Endometrial microvascular endothelial cells (primary cell): ENCODE data around the gene RPS6KA2. TPM values are rescaled to one million over a fixed set of nuclear protein-coding genes. Genes with fewer than 3 reads are reported as not detected.

Experiments used
- in situ Hi-C: cut with HindIII; loops from 2 replicates; pipeline ENCODE4 v1.10.0; 2017; ENCODE audit warnings: low sequenced_read_pairs, low pct_unique_long_range_greater_than_20kb; ENCODE audit errors: inconsistent ontology term
- total RNA-seq: library from RNA; depleted of rRNA; stranded (reverse); fragments of >200 nt; gene quantifications from one replicate; pipeline ENCODE4 v1.2.3, GENCODE V29; 2015; ENCODE audit errors: inconsistent ontology term

The RPS6KA2 gene
- total RNA-seq, 1 donor from 2014 or later, result 35.5 TPM

DNA sequence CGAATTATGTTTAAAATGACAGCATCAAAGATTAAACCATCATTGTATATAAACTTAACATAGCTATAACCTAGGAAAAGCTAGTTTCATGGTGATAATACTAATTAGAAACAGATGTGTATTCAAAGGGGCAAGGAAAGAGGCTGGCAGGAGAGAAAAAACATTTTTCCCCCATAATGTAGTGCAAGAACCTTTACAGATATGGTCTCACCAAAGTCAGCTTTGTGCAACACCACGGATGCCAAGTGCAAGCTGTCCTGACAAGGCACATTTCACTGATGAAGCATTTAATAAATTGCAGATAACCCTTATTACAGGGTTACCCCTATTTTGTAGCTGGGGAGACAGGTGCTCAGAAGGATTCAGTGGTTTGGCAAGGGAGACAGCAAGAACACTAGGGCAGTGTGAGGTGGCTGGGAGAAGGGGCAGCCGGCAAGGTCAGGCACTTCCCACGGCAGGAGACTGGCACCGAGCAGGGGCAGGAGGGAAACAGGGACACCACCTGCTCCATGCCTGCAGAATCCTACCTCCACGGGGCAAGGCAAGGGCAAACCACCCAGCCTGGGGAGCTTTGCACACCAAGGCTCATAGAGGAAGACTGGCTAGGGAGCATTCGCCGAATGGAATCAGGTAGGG lies 6.5 kb downstream of the RPS6KA2 start:
- in situ Hi-C loops, result no loop called here

DNA sequence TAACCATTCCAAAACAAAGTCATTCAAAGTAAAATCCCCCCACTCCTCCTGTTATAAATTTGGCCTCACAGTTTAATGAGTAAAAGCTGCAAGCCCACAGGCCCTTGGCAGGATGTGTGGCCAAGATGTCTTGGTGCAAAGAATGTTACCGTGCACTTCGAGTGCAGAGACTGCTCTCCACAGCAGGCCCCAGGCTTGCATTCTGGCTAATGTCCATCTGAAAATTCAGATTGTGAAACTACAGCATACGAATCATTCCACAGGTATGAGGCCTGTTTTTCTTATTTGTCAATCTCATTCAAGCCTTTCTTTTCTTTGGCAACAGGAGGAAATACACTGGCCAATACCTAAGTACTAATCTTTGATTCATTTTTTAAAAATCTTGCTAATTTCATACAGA lies 7.1 kb downstream of the RPS6KA2 start:
- in situ Hi-C loops, result no loop called here

DNA sequence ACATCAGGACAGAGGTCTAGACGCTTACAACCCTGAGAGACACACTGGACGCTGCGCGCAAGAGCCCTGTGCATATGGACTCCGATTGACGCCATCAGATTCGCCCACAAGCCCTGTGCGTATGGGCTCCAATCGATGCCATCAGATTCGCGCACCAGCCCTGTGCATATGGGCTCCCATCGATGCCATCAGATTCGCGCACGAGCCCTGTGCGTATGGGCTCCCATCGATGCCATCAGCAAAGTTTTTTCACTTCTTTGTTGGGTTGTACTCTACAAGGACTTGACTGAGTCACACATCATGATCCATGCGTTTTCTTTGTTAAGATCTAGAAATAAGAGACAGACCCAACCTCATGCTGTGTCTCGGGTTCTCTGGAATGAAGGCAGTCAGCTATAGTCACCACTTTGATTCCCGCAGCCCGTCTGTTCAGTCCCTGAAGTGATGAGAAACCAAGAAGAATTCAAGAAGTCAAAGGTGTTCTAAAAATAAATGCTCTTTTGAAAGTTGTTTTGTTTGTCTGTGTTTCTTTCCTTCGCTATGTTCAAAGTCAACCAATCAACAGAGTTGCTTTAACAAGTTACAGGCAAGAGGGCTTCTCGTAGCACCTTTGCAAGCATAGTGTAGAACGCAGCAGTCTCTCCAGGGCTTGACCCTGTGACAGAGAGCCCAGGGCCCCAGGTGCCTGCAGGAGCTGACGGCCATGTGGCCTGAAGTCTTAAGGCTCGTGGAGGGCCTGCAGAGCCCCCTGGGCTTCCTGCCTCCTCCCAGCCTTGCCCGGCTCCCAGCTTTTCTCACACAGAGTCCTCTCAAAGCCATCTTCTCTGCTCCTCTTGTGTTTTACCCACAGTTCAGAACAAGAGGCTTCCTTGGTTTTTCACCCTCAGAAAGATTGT lies 7.9 kb downstream of the RPS6KA2 start:
- in situ Hi-C loops, result no loop called here

DNA sequence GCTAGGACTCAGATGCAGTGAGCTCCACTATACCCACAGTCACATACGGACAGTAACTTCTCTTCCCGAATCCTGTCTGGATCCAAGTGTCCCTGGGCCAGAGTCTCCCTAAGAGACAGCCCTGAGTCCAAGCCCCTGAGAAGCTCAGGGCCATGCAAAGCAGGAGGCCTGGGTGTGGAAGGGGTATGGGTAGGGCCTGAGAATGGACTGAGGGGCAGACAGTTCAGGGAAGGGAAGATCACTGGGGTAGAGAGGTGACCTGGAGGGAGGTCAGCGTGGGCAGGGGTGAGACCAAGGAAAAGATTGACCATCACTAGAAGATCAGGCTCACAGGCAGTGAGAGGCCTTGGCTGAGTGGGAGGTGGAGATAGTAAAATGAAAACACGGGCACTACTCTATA lies 8.8 kb downstream of the RPS6KA2 start:
- in situ Hi-C loops, result no loop called here

DNA sequence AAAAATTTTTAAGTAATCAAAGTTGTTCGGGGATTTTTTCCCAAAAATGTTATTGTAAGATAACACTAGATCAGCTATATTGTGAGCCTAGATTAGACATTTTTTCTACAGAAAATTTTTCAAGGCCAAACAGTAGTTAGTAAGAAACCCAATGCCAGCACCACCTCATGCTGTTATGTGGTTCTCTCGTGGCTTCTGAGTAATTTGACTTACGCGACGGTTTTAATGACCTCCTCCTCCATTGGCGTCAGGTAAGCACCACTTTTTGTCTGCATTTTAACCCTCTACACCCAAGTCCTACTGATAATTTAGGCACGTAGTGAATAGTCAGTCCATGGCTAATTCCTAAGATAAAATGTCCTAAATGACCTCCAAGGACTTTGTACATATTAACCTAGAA lies 9.7 kb downstream of the RPS6KA2 start:
- in situ Hi-C loops, result no loop called here

DNA sequence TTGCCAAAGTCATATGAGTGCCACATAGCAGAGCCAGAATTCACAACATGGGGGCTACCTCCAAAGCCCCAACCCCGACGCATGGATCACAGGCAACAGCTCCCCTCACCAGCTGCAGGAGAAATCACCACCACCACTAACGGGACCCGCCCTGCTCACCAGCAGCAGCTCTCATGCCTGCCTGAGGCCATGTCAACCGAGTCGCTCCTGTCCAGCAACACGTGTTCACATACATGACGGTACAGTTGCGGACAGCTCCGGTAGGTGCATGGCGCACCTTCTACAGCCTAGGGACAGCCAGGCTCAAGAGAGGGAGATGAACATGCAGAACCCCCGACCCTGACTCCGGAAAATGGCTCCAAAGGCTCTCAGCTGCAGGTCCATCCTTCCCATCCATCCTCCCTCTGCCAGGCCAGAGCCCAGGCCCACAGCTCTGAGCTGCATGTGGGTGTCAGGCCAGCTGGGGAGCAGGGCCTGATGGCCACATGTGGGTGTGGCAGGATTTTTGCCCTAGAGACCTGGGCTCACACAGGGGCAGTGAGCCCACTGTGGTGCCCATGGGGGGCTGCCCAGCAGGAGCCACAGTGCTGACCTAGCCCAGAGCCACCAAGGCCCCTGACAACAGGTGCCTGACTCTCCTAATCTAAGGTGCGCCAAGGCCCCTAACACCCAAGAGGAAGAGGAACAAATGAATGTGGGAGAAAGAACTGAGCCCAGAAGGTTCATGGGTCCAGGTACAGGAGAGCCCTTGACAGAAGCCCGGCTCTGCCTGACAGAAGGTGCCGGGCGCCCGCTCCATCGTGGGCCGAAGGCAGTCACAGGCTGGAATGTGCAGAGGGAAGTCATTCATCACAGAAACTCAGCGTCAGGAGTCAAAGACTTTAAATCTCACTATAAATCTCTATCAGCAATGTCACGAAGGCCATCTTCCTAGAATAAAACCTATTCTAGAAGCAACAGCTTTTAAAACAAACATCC lies 10.5 kb downstream of the RPS6KA2 start:
- in situ Hi-C loops, result no loop called here

DNA sequence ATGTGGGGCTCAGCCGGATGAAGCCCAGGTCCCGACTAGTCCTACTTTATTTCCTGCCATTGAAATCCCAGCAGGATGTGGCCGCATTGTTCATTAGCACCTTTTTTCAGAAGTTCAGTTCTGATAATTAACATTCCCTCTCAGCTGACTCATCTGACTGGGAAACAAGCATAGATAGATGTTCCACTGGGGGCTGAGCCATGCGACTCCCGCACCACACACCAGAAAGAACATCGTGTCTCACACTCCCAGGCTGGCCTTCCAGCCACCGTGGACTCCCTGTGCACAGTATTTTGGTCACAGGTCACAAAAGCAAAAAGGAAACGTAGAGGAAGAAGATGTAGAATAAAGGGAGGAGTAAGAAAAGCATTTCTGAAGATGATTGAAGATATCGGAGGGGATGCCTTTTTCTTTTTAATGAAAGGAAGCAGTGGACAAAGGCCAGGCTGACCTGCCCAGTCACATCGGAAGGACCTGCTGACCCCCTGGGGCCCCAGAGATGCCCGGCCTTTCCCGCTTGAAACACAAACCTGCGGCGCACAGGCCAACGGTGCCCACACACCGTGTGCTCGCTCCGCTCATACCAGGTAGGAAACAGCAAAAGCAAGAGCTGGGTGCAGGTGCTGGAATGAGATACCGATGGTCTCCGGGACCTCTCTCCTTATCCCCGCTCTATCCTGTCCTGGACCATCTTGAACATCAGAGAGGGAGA lies 11.8 kb downstream of the RPS6KA2 start:
- in situ Hi-C loops, result no loop called here

DNA sequence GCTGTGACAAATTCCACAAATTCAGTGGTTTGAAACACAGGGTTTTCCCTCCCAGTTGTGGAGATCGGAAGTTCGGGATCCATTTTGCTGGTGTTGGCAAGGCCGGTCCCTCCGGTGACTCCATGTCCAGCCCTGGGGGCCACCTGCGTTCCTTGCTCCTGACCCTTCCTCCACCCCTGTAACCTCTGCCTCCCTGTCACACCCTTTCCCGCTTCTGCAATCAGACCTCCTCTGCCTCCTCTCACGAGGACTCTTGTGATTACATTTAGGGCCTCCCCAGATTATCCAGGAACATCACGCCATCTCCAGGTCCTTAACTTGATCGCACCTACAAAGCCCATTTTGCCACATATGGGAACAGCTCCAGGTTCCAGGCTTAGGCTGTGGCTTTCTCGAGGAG lies 12.5 kb downstream of the RPS6KA2 start:
- in situ Hi-C loops, result no loop called here

DNA sequence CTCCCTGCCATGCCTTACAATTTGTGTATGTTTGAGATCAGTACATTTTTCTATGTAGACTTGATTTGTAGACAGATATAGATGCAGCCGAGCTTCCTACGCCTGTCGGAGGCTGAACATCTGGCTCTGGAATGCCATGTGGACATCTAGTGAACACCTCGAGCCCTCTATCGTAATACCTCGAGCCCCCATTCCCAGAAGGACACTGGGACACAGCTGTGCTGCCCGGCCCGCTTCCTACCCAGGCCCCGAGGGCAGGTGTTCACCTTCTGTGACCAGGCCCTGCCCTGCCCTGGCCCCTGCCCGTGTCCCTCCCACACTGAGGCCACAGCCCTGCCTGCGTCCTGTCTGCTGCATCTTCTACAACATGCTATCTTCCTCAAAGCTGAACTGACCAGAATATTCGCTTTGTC lies 12.9 kb downstream of the RPS6KA2 start:
- in situ Hi-C loops, result no loop called here

DNA sequence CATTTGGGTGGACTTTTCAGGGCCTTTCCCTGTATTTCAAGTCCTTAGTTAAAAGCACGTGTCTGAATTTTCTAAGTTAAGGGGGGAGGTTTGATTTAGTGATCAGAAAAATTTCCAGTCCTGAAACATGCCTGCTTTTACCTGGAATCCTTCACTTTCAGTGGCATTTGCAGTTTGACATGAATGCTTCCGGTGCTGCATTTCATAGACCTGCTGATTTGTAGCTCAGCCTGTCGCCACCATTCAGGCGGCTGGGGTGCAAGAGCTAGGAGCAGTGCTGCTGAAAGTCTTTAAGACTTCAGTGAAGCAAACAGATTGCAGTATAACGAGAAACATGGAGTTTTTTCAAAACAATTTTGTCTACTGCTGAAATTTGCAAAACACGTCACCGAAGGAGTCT lies 14.0 kb downstream of the RPS6KA2 start:
- in situ Hi-C loops, result no loop called here

DNA sequence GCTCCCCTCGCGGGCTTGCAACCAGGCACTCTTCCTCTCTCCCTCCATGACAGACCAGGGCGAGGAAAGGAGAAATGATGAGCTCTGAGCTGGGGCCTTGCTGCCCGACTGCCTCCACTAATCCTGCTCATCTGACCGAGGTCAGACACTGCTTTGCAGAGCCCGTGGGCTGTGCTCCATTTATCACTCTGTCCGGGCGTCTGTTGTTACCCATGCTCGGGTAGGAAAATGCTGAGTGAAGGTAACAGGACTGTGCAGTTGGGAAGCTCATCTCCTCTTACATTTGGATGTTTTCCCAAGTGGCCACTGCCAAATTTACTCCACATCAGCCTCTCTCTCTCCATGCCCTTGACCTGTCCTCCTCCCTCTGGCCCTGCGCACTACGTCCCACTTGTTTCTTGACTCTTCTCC lies 14.6 kb downstream of the RPS6KA2 start:
- in situ Hi-C loops, result no loop called here

DNA sequence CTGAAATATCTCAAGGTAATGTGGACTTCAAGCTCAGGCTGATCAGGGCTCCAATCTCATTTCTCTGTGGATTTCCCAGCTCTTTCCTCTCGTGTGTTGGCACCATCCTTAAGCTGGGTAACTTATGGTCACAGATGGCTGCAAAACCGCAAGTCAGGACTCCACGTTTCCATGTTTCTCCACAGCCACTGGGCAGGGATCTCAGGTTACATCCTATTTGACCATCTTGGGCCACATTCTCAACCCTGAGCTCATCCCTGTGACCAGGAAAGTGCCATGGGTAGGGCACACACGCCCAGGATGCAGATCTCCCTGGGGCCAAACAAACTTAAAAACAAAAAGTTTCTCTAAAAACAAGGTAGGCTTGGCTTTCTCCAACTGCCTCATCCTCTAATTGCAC lies 15.4 kb downstream of the RPS6KA2 start:
- in situ Hi-C loops, result no loop called here

DNA sequence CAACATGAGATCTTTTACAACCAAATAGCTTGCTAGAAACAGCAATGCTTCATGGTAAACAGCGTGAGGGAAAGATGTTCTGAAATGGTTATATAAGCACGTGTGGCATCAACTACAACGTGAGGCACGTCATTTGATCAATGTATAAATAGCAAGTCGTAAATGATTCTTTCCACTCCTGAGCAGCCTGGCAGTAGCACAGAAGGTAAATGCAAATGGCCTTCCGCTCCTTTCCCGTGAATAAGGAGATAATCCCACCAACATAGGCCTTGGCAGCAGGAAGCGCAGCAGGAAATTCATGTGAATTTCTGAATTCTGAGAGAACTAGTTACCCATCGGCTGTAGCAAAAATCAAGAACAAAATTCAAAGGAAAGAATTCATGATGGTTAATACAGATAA lies 17.0 kb downstream of the RPS6KA2 start:
- in situ Hi-C loops, result no loop called here

DNA sequence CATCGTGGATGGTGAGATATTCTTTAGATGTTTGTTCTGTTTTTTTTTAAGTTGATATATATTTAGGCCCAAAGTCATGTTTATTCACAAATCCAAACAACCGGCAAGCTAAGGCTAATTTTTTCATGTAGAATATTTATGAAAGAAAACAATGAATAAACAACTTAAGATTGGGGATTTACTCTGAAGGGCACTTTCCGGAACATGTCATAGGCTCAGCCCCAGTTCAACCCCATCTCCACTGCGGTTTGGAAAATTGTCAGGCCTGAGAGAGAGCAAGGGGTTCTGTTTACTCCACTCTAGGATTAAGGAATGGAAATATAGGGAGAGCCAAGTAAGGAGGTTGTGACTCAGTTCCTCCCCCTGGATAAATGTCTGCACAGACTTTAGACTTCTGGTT lies 18.3 kb downstream of the RPS6KA2 start:
- in situ Hi-C loops, result no loop called here

DNA sequence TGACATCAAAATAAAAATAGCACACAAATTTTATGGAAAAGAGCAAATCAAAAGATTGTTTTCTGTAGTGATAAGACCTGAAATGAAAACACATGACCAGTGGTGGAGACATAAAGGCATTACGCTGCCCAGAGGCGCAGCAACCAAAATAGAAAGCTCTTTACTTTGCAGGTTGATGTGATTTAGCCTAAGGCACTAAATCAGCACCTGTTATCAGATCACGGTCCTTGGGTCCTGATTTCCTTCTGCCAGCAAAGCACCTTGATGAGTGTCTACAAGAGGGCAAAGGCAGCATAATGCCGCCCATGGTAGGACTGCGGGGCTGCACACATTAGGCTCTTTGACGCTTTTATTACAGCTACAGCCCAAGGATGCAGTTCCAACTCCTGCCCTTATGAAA lies 21.3 kb downstream of the RPS6KA2 start:
- in situ Hi-C loops, result no loop called here

DNA sequence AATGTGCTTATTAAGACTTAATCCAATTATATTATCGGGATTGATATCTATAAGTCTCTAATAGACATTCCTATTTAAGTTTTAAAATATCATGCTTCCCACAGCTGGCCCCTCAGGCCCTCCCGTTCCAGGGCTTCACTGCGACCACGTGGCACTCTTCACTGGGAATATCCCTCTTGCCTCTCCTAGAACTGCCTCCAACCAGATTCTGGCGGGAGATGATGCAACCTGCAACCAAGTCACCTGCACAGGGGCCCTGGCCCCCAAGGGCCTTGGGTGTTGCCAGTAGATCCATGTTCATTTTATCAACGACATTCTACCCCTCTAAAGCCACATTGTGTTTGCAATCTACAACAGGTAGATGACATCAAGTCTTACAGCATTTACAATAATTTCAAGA lies 22.1 kb downstream of the RPS6KA2 start:
- in situ Hi-C loops, result no loop called here

DNA sequence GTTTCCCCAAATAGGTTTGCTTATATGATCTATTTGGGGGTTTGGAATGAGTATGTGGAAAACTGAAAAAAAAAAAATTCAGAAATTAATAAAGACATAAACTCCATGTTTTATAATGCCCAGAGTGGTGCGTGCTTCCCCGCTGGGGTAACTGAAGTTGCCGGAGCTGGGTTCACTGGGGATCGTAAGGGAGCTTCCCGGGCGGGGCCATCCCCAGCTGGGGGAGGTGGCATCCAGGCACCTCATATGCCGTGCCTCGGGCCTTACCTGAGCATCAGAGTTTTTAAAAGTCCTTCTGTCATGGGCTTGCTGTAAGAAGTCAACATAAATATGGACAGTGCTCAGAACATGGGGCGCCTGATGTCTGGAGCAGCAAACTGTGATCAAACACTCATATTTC lies 22.7 kb downstream of the RPS6KA2 start:
- in situ Hi-C loops, result no loop called here

DNA sequence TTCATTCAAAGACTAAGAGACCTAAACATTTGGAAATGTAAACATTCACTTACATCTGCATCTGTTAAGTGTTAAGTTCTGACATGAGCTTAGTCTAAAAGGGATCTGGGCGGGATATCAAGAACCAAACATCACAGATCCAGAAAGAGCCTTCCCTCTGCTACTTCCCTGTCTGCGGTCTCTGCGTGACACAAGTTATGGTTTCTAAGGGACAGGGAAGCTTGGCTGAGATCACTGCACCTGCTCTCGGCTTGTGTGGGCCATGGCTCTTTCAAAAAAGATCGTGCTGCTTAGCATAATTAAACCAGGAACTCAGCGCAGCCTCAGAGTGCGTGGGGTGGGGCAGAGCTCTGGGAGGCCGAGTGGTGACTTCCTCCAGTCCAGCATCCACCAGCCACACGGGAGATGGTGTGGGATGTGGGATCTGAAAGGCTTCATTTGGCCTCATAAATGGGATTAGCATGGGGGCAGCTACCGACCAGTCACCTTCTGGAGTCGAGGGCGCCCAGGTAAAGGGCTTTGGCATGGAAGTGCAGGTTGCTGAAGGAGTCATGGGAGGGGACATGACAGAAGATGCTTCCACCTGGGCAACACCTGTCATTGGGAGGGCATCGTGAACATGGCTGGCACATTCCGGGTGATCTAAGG lies 23.9 kb downstream of the RPS6KA2 start:
- in situ Hi-C loops, result no loop called here
